ENCODE data around the gene CALN1. TPM values are rescaled to one million over a fixed set of nuclear protein-coding genes. Genes with fewer than 3 reads are reported as not detected.
"Not testable (repeated sequence)": the region's sequence is repeated elsewhere in the genome, so short reads cannot be mapped to it uniquely, and the experiment has no call there.

CALN1 gene
- total RNA-seq, 2 donors from 2014 or later = 1.1 to 1.2 TPM

DNA sequence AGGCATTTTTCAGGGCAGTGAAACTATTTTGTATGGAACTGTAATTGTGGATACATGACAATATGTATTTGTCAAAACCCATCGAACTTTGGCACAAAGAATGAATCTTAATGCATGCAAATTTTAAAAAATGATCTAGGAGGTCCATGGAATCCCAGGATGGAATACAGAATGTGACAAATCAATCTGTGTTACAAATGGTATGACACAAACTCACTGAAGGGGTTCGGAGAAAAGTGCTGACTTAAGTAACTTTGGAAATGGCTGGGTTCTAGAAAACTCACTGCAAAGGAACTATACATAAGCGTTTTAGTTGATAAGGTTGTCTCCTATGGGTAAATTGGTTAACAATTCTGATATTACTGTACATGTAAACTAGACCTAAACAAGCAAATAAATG lies 26.0 kb downstream of the CALN1 start:
- no peak overlapping the region for H3K27ac ChIP-seq
- no peak for TF ChIP-seq POLR2A (IDR thresholded peaks at IDR 0.05)
- no peak for TF ChIP-seq POLR2AphosphoS5 (IDR thresholded peaks at IDR 0.05)
- TF ChIP-seq CTCF (IDR thresholded peaks at IDR 0.05) = no peak
- no peaks in the 10 kb centered on the region for H3K9me3 ChIP-seq
- no peaks in the 10 kb centered on the region for H3K4me1 ChIP-seq (replicated peaks)
- intact Hi-C loops (cut with DNase I) = no loop called here
- H3K27me3 ChIP-seq (replicated peaks; ENCODE audit: insufficient read depth) = no peaks in the 10 kb centered on the region
- no peak for DNase-seq (ENCODE audit: low spot score)
- H3K4me3 ChIP-seq = no peak overlapping the region
- H3K36me3 ChIP-seq = no peaks in the 10 kb centered on the region
- 89% methylated on average over 3 of the region's 3 CpGs for WGBS

- Histone ChIP-seq H3K4me3 (no peak overlapping the region), H3K36me3 (no peaks in the 10 kb centered on the region), H3K27me3 (replicated peaks; ENCODE audit: insufficient read depth) (no peaks in the 10 kb centered on the region), H3K4me1 (replicated peaks) (no peaks in the 10 kb centered on the region), H3K27ac (no peak overlapping the region), H3K9me3 (no peaks in the 10 kb centered on the region)
- 90% methylated on average over 4 of the region's 4 CpGs for WGBS
- no peak for DNase-seq (ENCODE audit: low spot score)
- no peak for TF ChIP-seq POLR2AphosphoS5 (IDR thresholded peaks at IDR 0.05)
- TF ChIP-seq CTCF (IDR thresholded peaks at IDR 0.05) = no peak
- no peak for TF ChIP-seq POLR2A (IDR thresholded peaks at IDR 0.05)
- intact Hi-C loops (cut with DNase I) = no loop called here
Observed at GRCh38 chr7:72362246-72362645, 49.9 kb downstream of the CALN1 start.

DNA sequence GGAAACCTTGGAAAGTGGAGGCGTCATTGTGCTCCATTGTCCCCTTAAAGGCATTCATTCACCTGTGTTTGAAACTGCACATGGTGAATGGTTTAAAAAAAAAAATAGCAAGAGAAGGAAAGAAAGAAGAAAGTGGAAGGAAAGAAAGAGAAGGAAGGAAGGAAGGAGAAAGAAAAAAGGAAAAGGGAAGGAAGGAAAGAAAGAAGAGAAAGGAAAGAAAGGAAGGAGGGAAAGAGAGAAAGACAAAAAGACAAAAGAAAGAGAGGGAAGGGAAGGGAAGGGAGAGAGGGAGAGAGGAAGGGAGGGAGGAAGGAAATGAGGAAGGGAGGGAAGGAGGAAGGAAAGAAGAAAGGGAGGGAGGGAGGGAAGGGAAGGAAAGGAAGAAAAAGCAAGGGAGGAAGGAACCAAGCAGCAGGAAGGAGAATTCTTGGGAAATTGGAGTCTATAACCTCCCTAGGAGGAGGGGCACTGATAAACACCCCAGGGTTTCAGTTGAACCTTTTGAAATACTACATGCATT lies 66.9 kb downstream of the CALN1 start:
- H3K27ac ChIP-seq = no peak overlapping the region
- H3K36me3 ChIP-seq = no peaks in the 10 kb centered on the region
- 82% methylated on average over 1 of the region's 1 CpG for WGBS
- H3K9me3 ChIP-seq = no peaks in the 10 kb centered on the region
- TF ChIP-seq POLR2AphosphoS5 (IDR thresholded peaks at IDR 0.05) (no peak), POLR2A (IDR thresholded peaks at IDR 0.05) (no peak), CTCF (IDR thresholded peaks at IDR 0.05) (no peak)
- H3K4me3 ChIP-seq = no peak overlapping the region
- H3K27me3 ChIP-seq (replicated peaks; ENCODE audit: insufficient read depth) = no peaks in the 10 kb centered on the region
- DNase-seq (ENCODE audit: low spot score) = no peak
- intact Hi-C loops (cut with DNase I) = no loop called here
- no peaks in the 10 kb centered on the region for H3K4me1 ChIP-seq (replicated peaks)

- no peak overlapping the region for H3K27ac ChIP-seq
- WGBS = 60% methylated on average over 3 of the region's 3 CpGs
- TF ChIP-seq POLR2AphosphoS5 (IDR thresholded peaks at IDR 0.05) (no peak), CTCF (IDR thresholded peaks at IDR 0.05) (no peak), POLR2A (IDR thresholded peaks at IDR 0.05) (no peak)
- H3K4me3 ChIP-seq = no peak overlapping the region
- no peaks in the 10 kb centered on the region for H3K4me1 ChIP-seq (replicated peaks)
- DNase-seq (ENCODE audit: low spot score) = no peak
- H3K27me3 ChIP-seq (replicated peaks; ENCODE audit: insufficient read depth) = no peaks in the 10 kb centered on the region
- H3K36me3 ChIP-seq = no peaks in the 10 kb centered on the region
- intact Hi-C loops (cut with DNase I) = no loop called here
- no peaks in the 10 kb centered on the region for H3K9me3 ChIP-seq
Observed at GRCh38 chr7:72343991-72344390, 68.1 kb downstream of the CALN1 start.

DNA sequence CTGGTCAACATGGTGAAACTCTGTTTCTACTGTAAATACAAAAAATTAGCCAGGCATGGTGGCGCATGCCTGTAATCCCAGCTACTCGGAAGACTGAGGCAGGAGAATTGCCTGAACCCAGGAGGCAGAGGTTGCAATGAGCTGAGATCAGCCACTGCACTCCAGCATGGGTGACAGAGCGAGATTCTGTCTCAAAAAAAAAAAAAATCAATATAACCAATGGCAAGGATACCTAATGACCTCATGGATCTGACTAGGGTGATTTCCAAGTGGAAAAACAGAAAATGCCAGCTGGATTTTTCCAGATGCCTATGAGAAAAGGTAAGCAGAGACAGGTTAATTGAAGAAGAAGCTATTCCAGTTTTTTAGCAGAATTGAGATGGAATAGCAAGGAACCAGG lies 68.8 kb downstream of the CALN1 start:
- DNase-seq (ENCODE audit: low spot score); H3K4me3 ChIP-seq; intact Hi-C loops (cut with DNase I); H3K27ac ChIP-seq; H3K9me3 ChIP-seq; H3K27me3 ChIP-seq (replicated peaks; ENCODE audit: insufficient read depth); H3K36me3 ChIP-seq; H3K4me1 ChIP-seq (replicated peaks): not testable (repeated sequence)
- WGBS = 93% methylated on average over 3 of the region's 3 CpGs

Measured in prostate gland (tissue), 2 donors.